ENCODE data around the gene MCRIP2. TPM values are rescaled to one million over a fixed set of nuclear protein-coding genes. Genes with fewer than 3 reads are reported as not detected.

The MCRIP2 gene
- total and polyA plus RNA-seq, 10 donors = 23.6 to 106 (median 41.8) TPM

DNA sequence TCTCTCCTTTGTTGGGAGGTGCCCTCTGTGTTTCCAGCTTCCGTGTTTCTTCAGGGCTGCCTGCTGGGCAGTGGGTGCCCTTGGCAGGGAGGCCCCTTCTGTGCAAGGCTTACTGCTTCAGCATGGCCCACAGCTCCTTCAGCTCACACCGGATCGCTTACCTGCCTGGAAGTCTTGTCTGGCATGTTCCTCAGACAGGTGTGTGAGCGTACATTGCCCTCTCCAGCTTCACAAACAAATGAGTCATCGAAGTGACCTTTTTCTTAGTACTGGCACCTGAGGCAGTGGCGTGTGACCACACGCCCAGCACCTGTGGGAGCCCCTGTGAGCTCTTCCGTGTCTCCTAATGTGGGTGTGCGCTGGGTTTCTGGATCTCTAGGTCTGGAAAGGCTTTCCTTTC lies 48.2 kb upstream of the MCRIP2 start:
- WGBS, 5 donors = 88 to 96% (median 90%) methylated on average over 8 to 9 of the region's 9 CpGs
- peaks cover 0 to 30% (median 2%) of the 10 kb centered on the region in 6 donors for H3K36me3 ChIP-seq
- H3K4me3 ChIP-seq = peak overlapping the region in 1 of 8 donors; percentile 32
- DNase-seq = no peak
- H3K27me3 ChIP-seq (replicated peaks in 1 of 7) = no peaks in the 10 kb centered on the region
- TF ChIP-seq POLR2A (IDR thresholded peaks at IDR 0.05) (no peak), POLR2AphosphoS5 (IDR thresholded peaks at IDR 0.05) (no peak), CTCF (IDR thresholded peaks at IDR 0.05 in 8 of 11, conservative IDR thresholded peaks at IDR 0.05 in 3 of 11) (no peak)
- intact Hi-C loops (cut with DNase I; ENCODE audit: low total_unique reads) = no loop called here
- H3K27ac ChIP-seq = peak overlapping the region in 6 of 8 donors; percentile 54 to 84 (median 72)
- no peaks in the 10 kb centered on the region for H3K9me3 ChIP-seq
- peaks cover 14 to 72% (median 50%) of the 10 kb centered on the region in 6 donors for H3K4me1 ChIP-seq

DNA sequence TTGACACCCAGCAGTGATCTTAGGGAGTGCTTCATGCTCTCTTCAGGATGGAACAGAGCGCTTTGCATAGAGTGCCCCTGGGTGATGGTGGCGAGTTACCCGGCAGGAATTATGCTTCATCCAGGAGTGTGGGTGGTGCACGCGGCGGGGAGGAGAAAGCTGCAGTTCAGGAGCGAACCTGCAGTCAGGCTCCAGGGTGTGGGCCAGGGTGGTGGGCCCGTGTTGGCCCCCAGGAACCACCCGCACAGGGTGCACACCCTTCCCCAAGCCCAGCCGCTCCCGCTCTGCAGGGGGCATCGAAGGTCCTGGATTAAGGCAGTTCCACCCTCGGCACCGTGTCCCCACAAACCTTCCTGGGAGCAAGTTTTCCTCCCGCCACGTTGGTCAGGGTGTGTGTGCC lies 47.8 kb upstream of the MCRIP2 start:
- WGBS, 5 donors = 84 to 94% (median 90%) methylated on average over 11 to 16 of the region's 16 CpGs
- Histone ChIP-seq H3K27ac (peak overlapping the region in 4 of 8 donors; percentile 65 to 84 (median 80)), H3K9me3 (no peaks in the 10 kb centered on the region), H3K4me1 (peaks cover 12 to 69% (median 47%) of the 10 kb centered on the region in 6 donors), H3K27me3 (replicated peaks in 1 of 7) (no peaks in the 10 kb centered on the region), H3K4me3 (no peak overlapping the region), H3K36me3 (peaks cover 0 to 34% (median 2%) of the 10 kb centered on the region in 6 donors)
- peak; percentile 73 for DNase-seq
- intact Hi-C loops (cut with DNase I; ENCODE audit: low total_unique reads) = no loop called here
- TF ChIP-seq POLR2AphosphoS5 (IDR thresholded peaks at IDR 0.05) (no peak), CTCF (IDR thresholded peaks at IDR 0.05 in 8 of 11, conservative IDR thresholded peaks at IDR 0.05 in 3 of 11) (no peak), POLR2A (IDR thresholded peaks at IDR 0.05) (no peak)

DNA sequence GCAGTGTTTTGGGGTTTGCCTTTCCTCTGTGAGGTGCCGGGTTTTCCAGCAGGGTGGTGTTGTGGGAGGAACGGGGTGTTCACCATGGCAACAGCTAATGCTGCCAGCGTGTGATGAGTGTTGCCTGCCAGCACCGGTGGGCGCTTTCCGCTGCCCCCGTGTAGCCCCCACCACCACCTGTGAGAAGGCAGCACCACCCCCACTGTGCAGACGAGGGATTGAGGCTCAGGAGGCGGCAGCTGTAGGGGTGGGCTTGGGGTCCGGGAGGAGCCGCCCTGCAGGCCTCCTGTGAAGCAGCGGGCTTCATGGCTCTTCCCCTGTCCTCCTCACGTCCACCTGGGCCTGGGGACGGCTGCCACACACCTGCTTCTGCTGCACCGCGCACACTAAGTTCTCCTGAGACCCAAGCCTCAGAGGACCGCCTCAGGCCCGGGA lies 46.5 kb upstream of the MCRIP2 start:
- no peak for DNase-seq
- peaks cover 12 to 69% (median 47%) of the 10 kb centered on the region in 6 donors for H3K4me1 ChIP-seq
- H3K27ac ChIP-seq = no peak overlapping the region
- H3K36me3 ChIP-seq = peaks cover 0 to 45% (median 2%) of the 10 kb centered on the region in 6 donors
- no peaks in the 10 kb centered on the region for H3K27me3 ChIP-seq (replicated peaks in 1 of 7)
- 89 to 93% (median 93%) methylated on average over 15 to 18 of the region's 18 CpGs for WGBS, 5 donors
- H3K4me3 ChIP-seq = no peak overlapping the region
- no peaks in the 10 kb centered on the region for H3K9me3 ChIP-seq
- intact Hi-C loops (cut with DNase I; ENCODE audit: low total_unique reads) = no loop called here
- no peak for TF ChIP-seq CTCF (IDR thresholded peaks at IDR 0.05 in 8 of 11, conservative IDR thresholded peaks at IDR 0.05 in 3 of 11)
- no peak for TF ChIP-seq POLR2AphosphoS5 (IDR thresholded peaks at IDR 0.05)
- no peak for TF ChIP-seq POLR2A (IDR thresholded peaks at IDR 0.05)

DNA sequence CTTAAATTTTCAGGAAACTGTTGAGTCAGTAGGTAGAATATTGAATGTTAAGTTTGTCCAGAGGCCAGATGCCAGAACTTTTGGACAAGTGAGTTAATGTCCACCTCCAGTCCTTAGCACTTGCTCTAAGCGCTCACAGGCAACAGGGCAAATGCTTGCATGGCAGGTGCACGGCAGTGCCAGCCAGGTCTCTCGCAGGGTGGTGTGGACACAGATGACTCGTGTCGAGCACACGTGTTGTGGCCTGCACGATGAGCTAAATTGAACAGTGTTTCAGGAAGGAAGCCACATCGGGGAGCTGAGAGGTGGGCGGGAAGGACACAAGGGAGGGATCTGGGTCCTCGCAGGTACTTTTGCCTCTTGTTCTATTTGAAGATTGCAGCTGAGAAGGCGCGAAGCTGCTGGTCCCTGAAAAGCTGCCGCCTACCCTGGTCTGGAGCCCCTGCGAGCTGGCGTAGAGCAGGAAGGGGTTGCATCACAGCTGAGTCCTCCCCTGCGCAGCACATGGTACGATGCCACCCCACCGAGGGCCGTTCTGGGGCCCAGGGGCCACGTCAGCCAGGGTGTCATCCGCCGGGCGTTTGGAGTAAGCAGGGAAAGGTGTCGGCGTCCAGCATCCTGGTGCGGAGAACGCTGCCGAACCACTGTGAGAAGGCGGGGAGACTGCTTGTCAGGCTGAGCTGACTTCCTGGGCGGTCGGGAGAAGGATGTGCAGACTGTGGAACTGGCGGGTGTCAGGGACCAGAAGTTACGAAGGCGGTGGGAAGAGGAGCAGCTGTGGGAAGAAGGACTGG lies 45.5 kb upstream of the MCRIP2 start:
- intact Hi-C loops (cut with DNase I; ENCODE audit: low total_unique reads) = no loop called here
- DNase-seq = no peak
- TF ChIP-seq POLR2A (IDR thresholded peaks at IDR 0.05) = no peak
- TF ChIP-seq CTCF (IDR thresholded peaks at IDR 0.05 in 8 of 11, conservative IDR thresholded peaks at IDR 0.05 in 3 of 11) = no peak
- TF ChIP-seq POLR2AphosphoS5 (IDR thresholded peaks at IDR 0.05) = no peak
- H3K4me1 ChIP-seq = peaks cover 9 to 60% (median 38%) of the 10 kb centered on the region in 6 donors
- H3K9me3 ChIP-seq = no peaks in the 10 kb centered on the region
- H3K27me3 ChIP-seq (replicated peaks in 1 of 7) = no peaks in the 10 kb centered on the region
- peaks cover 0 to 55% (median 2%) of the 10 kb centered on the region in 6 donors for H3K36me3 ChIP-seq
- H3K4me3 ChIP-seq = no peak overlapping the region
- no peak overlapping the region for H3K27ac ChIP-seq
- WGBS, 5 donors = 55 to 79% (median 68%) methylated on average over 27 to 34 of the region's 34 CpGs

Measured in spleen (tissue), 11 donors.